IPS DF 4.7 (cell line): ENCODE data around the gene RPS29.
"Not testable (repeated sequence)": the region's sequence is repeated elsewhere in the genome, so short reads cannot be mapped to it uniquely, and the experiment has no call there.

Source experiments
- DNase-seq: peaks from one replicate; pipeline ENCODE4 v3.0.0-alpha.2; 2013; ENCODE audit warnings: low spot score; ENCODE audit errors: extremely low read depth

The RPS29 gene

GRCh38 chr14:49598485-49599300 is 12.5 kb upstream of the RPS29 start, which contains the start of gene LRR1:
Gene LRR1, plus strand, starts transcription at chr14:49598940. Its CDS starts 81 bp downstream, at chr14:49599021.
- DNase-seq = no peak

GRCh38 chr14:49598189-49598484 is 12.0 kb upstream of the RPS29 start:
- no peak for DNase-seq

- no peak for DNase-seq
Measured at GRCh38 chr14:49594347-49595091, 8.3 kb upstream of the RPS29 start.

DNA sequence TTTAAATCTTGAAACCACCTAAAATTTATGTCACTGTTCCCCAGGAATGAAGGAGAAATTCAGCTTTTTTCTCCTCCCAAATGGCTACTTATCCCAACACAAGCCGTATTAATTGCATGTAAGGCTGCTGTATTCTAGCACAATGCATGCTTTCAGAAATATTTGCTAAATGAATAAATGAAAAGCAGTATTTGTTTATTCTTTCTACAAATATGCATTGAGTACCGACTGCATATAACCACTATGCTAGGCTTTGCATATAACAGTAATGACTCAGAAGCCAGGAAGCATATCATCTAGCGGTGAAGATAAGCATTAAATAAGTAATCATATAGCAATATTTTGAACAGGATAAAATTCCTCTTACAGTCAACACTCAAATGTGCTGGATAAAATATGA is 6.8 kb upstream of the RPS29 start:
- DNase-seq = no peak

DNA sequence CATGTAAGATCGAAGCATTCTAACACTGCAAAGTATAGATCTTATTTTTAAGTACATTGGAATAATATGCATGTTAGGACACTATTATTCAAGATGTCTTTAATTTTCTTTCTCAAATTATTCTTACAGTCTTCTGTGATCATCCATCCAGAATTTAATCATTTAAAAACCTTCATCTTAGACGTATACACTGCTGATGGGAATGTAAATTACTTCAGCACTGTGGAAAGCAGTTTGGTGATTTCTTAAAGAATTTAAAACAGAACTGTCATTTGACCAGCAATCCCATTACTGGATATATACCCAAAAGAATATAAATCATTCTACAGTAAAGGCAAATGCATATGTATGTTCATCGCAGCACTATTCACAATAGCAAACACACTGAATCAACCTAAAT is 3.2 kb upstream of the RPS29 start:
- DNase-seq = no peak

- no peak for DNase-seq
Measured at GRCh38 chr14:49586673-49587460, 687 bp upstream of the RPS29 start.

- not testable (repeated sequence) for DNase-seq
Measured at GRCh38 chr14:49584981-49585640, 1.1 kb downstream of the RPS29 start.

DNA sequence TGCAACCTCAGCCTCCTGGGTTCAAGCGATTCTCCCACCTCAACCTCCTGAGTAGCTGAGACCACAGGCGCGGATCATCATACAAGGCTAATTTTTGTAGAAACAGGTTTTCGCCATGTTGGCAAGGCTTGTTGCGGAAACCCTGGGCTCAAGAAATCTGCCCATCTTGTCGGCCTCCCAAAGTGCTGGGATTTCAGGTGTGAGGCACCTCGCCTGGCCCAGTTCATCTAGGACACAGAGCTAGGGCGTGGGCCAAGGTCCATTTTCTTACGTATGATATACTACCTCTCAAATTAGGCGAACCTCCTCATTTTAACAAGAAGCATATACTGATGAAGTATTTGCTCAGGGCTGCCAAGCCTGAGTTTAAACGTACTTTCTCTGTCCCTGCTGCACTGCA is 2.1 kb downstream of the RPS29 start:
- no peak for DNase-seq

GRCh38 chr14:49583629-49584028 is 2.6 kb downstream of the RPS29 start:
- DNase-seq = no peak

DNA sequence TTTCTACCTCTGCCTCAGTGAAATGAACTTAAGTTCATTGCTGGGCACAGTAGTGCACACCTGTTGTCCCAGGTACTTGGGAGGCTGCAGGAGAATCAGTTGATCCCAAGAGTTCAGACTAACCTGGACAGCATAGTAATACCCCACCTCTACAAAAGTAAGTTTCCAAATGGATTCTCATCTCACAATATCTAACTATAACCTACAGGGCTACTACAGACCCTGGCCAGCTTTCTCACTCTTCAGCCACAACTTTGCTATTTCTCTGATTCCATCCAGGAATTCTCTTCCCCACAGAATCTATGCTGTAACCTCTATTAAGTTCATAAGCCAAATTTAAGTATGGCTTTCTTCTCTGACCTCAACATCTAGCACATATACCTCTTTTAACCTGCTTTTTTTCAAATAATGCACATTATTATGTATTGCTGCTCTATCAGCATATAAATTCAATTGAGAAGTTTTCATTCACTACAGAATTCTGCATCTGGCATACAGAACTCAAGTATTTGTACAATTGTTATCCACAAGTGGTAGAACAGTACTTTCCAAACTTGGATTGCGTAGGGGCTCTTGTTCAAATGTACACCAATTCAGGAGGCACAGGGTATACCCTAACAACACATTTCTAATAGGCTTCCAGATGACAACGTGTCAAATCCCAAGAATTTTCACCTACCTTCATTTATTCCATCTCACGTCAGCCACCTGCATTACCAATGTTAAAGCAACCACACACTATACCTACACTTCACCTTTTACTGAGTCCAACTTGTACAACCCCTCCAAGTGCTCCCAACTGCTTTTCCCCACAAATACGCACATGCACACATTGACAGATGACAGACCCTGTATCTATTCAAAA is 3.8 kb downstream of the RPS29 start:
- no peak for DNase-seq

DNA sequence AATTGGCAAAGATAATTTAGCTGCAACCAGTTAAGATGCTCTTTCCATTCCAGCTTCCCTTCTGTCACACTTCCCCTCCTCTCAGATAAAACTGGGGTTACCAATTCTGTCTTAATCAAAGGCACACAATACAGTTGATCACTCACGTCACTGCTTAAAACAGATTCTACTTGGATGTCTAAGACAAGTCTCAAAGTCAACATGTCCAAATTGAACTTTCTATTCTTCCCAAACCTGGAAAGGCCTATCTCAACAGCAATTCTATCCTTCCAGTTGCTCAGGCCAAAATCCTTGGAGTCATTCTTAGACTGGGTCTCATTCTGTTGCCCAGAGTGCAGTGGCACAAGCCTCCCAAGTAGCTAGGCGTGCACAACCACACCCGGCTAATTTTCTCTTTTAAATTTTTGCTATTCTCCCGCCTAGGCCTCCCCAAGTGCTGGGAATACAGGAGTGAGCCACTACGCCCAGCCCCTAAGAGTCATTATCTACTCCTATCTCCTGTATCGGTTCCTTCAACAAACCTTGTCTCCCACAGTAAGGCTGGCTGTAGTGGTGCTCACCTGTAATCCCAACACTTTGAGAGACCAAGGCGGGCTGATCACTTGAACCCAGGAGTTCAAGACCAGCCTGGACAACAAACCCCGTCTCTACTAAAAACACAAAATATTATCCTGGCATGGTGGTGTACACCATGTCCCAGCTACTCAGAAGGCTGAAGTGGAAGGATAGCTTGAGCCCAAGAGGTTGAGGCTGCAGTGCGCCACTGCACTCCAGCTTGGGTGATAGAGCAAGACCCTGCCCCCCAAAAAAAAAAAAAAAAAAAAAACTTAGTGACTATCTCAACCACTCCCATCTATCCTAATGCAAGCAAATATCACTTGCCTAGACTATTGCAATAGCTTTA is 4.7 kb downstream of the RPS29 start:
- DNase-seq = no peak

DNA sequence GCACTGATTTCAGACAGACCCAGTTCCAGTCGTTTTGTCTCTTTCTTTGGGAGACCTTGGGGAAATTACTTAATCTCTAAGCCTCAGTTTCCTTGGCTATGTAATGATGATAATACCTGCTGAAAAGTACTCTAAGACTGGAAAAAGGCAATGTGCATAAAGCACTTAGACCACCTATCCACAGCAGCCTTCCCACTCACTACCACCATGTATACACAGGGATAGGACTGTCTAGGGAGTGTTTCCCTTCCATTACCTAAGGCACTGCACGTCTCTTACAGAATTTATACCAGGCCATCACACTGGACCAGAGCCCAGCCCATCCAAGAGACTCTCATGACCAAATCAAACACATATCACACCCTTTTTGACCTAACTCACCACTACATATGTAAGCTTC is 6.3 kb downstream of the RPS29 start:
- no peak for DNase-seq

DNA sequence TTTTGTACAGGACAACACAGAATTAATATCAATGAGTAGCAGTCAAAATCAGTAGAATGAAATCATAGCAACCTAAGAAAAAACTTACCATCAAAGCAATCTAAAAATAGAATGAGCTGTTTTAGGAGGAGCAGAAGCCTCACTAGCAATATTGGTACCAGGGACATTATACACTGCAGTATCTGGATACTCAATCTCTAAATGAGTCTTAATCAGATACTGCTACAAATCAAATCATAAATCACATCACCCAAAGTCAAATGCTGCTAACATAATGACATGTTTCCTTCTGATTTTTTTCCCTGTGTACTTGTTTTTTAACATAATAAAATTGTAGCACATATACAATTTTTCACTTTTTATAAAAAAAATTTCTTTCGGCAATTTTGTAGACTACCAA is 8.0 kb downstream of the RPS29 start:
- DNase-seq = no peak

- no peak for DNase-seq
Measured at GRCh38 chr14:49574038-49574437, 12.1 kb downstream of the RPS29 start.

DNA sequence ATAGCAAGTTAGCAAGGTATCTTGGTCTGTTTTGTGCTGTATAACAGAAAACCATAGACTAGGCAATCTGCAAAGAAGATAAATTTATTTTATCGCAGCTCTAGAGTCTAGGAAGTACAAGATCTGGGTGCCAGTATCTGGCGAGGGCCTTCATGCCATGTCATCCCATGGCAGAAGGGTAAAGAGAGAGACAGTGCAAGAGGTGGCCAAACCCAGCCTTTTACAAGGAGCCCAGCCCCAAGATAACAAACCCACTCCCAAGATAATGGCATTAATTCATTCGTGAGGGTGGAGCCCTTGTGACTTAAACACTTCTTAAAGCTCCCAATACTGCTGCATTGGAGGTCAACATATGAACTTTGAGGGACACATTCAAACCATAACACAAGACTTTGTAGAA is 16.9 kb downstream of the RPS29 start:
- no peak for DNase-seq

GRCh38 chr14:49566714-49567113 is 19.5 kb downstream of the RPS29 start:
- DNase-seq = no peak

GRCh38 chr14:49559979-49560768 is 26.0 kb downstream of the RPS29 start:
- DNase-seq = no peak

DNA sequence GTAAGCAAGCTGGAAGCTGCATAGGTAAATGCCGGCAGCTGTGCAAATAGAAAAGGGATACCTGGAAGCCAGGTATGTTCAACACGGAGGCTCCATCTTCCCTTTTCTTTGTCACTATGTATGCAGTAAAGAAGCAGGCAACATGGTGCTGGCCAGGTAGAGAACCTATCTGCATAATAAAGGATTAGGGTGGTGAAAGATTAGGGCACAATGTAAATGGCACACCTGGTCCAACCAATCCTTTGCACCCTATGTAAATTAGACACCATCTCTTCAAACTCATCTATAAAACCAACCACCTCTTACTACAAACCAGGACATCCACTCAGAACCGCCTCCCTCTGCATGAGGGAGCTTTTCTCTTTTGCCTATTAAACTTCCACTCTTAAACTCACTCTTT is 32.3 kb downstream of the RPS29 start:
- no peak for DNase-seq

GRCh38 chr14:49553106-49553505 is 33.1 kb downstream of the RPS29 start:
- DNase-seq = no peak
